ENCODE data around the gene CMKLR1. TPM values are rescaled to one million over a fixed set of nuclear protein-coding genes. Genes with fewer than 3 reads are reported as not detected.

Gene CMKLR1
- total RNA-seq, 1 experiment from 2014 or later: 0.24 TPM

DNA sequence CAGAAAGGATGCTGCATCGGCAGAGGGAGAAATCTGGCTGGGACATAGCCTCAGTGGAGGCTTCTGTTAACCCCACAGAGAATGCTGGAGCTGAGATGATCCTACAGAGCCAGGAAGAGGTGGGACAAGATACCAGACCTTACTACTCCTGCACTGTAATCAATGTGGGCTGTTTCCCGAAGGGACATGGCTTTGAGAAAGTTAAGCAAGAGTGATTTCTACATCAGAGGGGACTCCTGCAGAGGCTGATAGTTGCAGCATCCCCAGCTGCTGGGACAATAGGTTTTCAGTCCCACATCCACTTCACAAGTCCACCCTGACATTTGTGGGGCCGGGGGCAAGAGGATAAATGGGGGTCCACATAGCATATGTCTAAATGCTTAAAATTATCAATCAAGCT is 22.5 kb upstream of the CMKLR1 start:
- CTCF ChIA-PET: no interaction called here
- POLR2A ChIA-PET (ENCODE audit: low non-redundant PET): no interaction called here
- TF ChIP-seq EZH2 (IDR thresholded peaks at IDR 0.05; ENCODE audit: borderline replicate concordance, low read depth, low read length, poor library complexity, severe bottlenecking): no peak
- TF ChIP-seq, protein P1, sequence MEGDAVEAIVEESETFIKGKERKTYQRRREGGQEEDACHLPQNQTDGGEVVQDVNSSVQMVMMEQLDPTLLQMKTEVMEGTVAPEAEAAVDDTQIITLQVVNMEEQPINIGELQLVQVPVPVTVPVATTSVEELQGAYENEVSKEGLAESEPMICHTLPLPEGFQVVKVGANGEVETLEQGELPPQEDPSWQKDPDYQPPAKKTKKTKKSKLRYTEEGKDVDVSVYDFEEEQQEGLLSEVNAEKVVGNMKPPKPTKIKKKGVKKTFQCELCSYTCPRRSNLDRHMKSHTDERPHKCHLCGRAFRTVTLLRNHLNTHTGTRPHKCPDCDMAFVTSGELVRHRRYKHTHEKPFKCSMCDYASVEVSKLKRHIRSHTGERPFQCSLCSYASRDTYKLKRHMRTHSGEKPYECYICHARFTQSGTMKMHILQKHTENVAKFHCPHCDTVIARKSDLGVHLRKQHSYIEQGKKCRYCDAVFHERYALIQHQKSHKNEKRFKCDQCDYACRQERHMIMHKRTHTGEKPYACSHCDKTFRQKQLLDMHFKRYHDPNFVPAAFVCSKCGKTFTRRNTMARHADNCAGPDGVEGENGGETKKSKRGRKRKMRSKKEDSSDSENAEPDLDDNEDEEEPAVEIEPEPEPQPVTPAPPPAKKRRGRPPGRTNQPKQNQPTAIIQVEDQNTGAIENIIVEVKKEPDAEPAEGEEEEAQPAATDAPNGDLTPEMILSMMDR (conservative IDR thresholded peaks at IDR 0.05; ENCODE audit: low read depth, low read length): no peak
- no peak overlapping the region for H3K27ac ChIP-seq (ENCODE audit: low read depth, low read length, poor library complexity, severe bottlenecking)
- H3K4me1 ChIP-seq (ENCODE audit: insufficient read depth, low read length, poor library complexity, severe bottlenecking): no peaks in the 10 kb centered on the region
- intact Hi-C loops (cut with micrococcal nuclease; ENCODE audit: unreplicated experiment): no loop called here
- no peak for DNase-seq (ENCODE audit: low spot score)
- BruUV-seq (replicated peaks): no TSS peak
- H3K9me3 ChIP-seq (ENCODE audit: low read depth, low read length, poor library complexity, severe bottlenecking): no peaks in the 10 kb centered on the region
- H3K4me3 ChIP-seq (ENCODE audit: low read depth, low read length, poor library complexity, severe bottlenecking): no peak overlapping the region
- no peaks in the 10 kb centered on the region for H3K36me3 ChIP-seq (ENCODE audit: insufficient read depth, low read length, poor library complexity, severe bottlenecking)
- H3K27me3 ChIP-seq (replicated peaks; ENCODE audit: insufficient read depth, low read depth, low read length, poor library complexity): peaks cover 8% of the 10 kb centered on the region

DNA sequence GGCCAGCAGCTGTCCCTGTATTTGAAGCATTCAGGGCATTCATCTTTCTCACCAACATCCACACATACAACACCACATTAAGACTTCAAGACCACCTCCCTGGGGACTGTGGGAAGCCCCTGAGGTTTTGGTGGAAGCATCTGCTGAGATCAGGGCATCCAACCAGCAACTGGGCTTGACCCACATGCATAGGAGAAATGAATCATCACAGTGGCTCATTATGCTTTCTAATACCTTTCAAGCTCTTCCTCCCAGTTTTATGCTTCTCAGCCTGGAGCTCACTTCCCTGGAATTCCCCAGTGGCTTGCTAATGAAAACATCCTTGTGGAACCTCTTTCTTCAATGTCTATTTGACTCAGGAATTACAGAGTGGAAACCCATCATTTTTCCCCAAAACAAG is 21.4 kb upstream of the CMKLR1 start:
- H3K9me3 ChIP-seq (ENCODE audit: low read depth, low read length, poor library complexity, severe bottlenecking): no peaks in the 10 kb centered on the region
- no TSS peak for BruUV-seq (replicated peaks)
- CTCF ChIA-PET: no interaction called here
- intact Hi-C loops (cut with micrococcal nuclease; ENCODE audit: unreplicated experiment): no loop called here
- no peaks in the 10 kb centered on the region for H3K27me3 ChIP-seq (replicated peaks; ENCODE audit: insufficient read depth, low read depth, low read length, poor library complexity)
- DNase-seq (ENCODE audit: low spot score): no peak
- H3K4me3 ChIP-seq (ENCODE audit: low read depth, low read length, poor library complexity, severe bottlenecking): no peak overlapping the region
- H3K4me1 ChIP-seq (ENCODE audit: insufficient read depth, low read length, poor library complexity, severe bottlenecking): no peaks in the 10 kb centered on the region
- H3K27ac ChIP-seq (ENCODE audit: low read depth, low read length, poor library complexity, severe bottlenecking): no peak overlapping the region
- no peaks in the 10 kb centered on the region for H3K36me3 ChIP-seq (ENCODE audit: insufficient read depth, low read length, poor library complexity, severe bottlenecking)
- POLR2A ChIA-PET (ENCODE audit: low non-redundant PET): no interaction called here
- no peak for TF ChIP-seq EZH2 (IDR thresholded peaks at IDR 0.05; ENCODE audit: borderline replicate concordance, low read depth, low read length, poor library complexity, severe bottlenecking)
- TF ChIP-seq, protein P1 (conservative IDR thresholded peaks at IDR 0.05; ENCODE audit: low read depth, low read length): no peak

DNA sequence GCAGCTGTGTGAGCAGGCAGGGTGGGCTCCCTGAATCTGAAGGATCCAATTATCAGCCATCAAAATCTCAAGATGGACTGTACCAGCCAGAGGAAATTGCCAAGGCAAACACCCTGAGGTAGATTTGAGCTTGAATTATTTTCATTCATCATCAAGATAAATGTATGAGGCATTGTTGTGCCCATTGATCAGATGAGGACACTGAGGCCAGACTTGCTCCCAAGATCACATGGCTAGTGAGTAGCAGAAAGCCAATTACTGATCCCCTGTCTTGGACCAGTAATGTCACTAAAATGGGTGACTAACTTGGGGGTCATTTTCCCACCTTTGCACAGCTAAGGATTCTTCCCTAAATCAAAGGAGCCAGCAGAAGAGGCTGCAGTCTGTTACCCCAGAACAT is 20.9 kb upstream of the CMKLR1 start:
- TF ChIP-seq, protein P1 (conservative IDR thresholded peaks at IDR 0.05; ENCODE audit: low read depth, low read length): no peak
- no peak for TF ChIP-seq EZH2 (IDR thresholded peaks at IDR 0.05; ENCODE audit: borderline replicate concordance, low read depth, low read length, poor library complexity, severe bottlenecking)
- no peaks in the 10 kb centered on the region for H3K4me1 ChIP-seq (ENCODE audit: insufficient read depth, low read length, poor library complexity, severe bottlenecking)
- intact Hi-C loops (cut with micrococcal nuclease; ENCODE audit: unreplicated experiment): no loop called here
- H3K27me3 ChIP-seq (replicated peaks; ENCODE audit: insufficient read depth, low read depth, low read length, poor library complexity): no peaks in the 10 kb centered on the region
- H3K36me3 ChIP-seq (ENCODE audit: insufficient read depth, low read length, poor library complexity, severe bottlenecking): no peaks in the 10 kb centered on the region
- no peak overlapping the region for H3K4me3 ChIP-seq (ENCODE audit: low read depth, low read length, poor library complexity, severe bottlenecking)
- BruUV-seq (replicated peaks): no TSS peak
- ChIA-PET CTCF (no interaction called here), POLR2A (ENCODE audit: low non-redundant PET) (no interaction called here)
- no peaks in the 10 kb centered on the region for H3K9me3 ChIP-seq (ENCODE audit: low read depth, low read length, poor library complexity, severe bottlenecking)
- DNase-seq (ENCODE audit: low spot score): no peak
- no peak overlapping the region for H3K27ac ChIP-seq (ENCODE audit: low read depth, low read length, poor library complexity, severe bottlenecking)

All from A673 (cell line).